Breast epithelium (tissue), 3 donors: ENCODE measurements around the gene SCD5.

ENCODE experiments used
- CTCF ChIP-seq, 3 donors: fragments of 450-650 bp; IDR thresholded peaks; one replicate each; pipeline ENCODE4 v1.5.1; 2016 to 2017; ENCODE audit warnings: antibody characterized with exemption in 3 of 3, mild to moderate bottlenecking in 3 of 3, moderate library complexity in 3 of 3
- POLR2A ChIP-seq: fragments of 450-650 bp; IDR thresholded peaks from one replicate; pipeline ENCODE4 v1.6.1; 2016; ENCODE audit warnings: antibody characterized with exemption, mild to moderate bottlenecking, moderate library complexity
- POLR2AphosphoS5 ChIP-seq, 3 donors: sonication (generic); formaldehyde crosslinking; IDR thresholded peaks; one replicate each; pipeline ENCODE4 v1.6.1; 2017; ENCODE audit warnings: antibody characterized with exemption in 3 of 3

GRCh38 chr4:82704156-82704555, 94.4 kb downstream of the SCD5 start:
- TF ChIP-seq POLR2AphosphoS5 (IDR thresholded peaks at IDR 0.05) (no peak), CTCF (IDR thresholded peaks at IDR 0.05) (no peak), POLR2A (no peak)
